ENCODE results near the gene GGA3.
A peak's percentile ranks its signal among the peaks of the same experiment; 100 is the strongest.

Gene GGA3

DNA sequence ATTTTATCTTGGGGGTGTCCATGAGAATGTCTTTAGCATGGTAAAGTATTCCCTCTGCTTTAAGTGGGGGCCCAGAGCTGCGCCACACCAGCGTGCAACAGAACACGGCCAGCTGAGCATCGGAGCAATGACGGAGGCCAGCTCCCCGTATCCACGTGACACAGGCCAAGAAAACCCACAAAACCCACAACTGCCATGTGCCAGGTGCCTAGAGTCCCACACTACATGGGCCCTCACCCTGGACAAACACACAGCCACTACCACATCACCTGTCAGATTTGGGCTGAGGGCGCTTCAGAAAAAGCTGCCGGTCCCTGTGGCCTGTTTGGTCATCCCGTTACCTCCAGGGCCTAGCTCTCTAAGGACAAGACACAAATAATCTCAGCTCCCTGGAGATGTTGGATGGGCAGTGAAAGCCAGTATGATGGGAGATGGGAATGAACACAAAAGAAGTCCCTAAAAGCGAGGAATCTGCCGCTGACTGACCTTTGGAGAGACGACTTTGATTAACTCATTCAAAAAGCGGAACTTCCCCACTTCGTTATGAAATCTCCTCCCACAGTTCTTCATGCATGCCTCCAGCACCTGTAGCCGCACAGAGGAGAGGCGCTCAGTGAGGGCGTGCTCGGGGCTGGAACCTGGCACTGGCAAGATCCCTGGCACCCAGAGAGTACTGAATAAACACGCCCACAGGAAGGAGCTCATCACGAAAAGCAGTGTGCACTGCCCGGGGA lies 17.1 kb downstream of the GGA3 start:
- no peak for DNase-seq

DNA sequence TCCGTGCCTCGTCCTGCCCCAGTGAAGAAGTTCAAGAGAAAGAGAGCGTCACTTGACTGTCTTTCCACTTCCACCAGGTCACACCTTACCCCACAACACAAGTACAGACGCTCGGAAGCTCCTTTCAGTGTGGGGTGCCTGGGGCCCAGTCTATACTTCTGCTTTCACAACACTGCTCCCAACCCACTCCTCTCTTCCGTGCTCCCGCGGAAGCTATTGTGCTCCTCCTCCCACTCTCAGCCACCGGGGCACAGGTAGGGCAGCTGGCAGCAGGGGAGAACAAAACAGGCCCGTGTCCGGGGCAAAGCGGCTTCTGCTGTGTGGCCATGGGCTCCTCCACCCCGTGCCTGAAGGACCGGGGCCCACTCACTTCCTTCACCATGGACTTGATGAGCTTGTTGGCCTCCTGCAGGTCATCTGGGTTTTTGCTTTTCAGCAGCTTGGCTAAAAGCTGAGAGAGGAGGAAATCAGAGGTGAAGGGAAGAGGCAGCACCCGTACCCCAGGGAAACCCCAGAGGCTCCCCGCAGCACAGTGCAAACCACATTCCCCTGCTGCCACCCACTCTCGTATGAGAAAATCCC lies 18.9 kb downstream of the GGA3 start:
- no peak for DNase-seq

DNA sequence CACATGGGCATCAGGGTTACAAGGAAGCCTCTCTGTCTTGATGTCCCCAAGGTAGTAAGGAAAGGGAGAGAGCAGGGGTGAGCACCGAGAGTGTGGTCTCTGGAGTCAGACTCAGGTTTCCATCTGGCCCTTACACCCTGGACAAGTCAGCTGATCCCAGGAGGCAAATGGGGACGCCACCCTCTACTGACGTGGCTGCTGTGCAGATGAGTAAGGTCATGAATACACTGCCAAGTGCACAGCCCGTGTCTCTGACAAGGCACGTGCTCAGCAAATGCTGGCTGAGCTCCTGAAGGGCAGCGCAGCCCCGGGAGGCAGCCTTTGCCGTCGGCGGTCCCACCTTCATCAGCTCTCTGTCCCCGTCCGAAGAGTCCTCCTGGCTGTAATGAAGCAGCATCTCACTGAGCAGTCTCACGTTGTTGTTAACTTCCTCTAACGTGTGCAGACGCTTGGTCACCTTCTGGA lies 19.4 kb downstream of the GGA3 start:
- no peak for DNase-seq

DNA sequence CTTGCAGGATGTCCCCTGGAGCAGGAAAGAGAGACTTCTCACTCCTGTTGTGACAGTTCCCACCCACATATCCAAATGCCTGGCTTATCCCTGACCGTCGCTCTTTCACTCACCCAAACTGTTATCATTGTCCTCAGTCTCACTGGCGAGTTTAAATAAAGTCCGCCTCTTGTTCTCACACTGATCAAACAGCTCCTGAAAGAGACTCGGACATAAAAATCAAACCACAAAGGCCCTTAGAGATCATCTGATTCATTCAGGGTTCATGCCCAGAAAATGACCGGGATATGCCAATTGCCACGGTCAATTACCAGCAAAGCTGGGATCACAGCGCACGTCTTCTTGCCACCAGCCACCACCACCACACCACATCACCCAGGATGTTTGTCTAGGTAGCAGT lies 19.9 kb downstream of the GGA3 start:
- DNase-seq = no peak

DNA sequence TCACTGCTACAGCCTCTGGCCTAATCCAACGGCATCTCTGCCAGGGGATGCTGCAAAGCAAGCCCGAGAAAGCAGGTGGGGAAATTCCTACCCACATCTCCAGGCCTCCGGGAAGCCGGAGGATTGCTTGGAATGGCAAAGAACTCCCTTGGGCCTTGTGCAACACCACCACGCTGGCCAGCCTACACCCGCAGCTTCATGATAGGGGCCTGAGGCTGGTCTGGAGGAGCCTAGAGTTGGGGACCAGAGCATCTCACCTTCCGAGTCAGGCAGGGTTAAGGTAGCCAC lies 20.3 kb downstream of the GGA3 start:
- no peak for DNase-seq

DNA sequence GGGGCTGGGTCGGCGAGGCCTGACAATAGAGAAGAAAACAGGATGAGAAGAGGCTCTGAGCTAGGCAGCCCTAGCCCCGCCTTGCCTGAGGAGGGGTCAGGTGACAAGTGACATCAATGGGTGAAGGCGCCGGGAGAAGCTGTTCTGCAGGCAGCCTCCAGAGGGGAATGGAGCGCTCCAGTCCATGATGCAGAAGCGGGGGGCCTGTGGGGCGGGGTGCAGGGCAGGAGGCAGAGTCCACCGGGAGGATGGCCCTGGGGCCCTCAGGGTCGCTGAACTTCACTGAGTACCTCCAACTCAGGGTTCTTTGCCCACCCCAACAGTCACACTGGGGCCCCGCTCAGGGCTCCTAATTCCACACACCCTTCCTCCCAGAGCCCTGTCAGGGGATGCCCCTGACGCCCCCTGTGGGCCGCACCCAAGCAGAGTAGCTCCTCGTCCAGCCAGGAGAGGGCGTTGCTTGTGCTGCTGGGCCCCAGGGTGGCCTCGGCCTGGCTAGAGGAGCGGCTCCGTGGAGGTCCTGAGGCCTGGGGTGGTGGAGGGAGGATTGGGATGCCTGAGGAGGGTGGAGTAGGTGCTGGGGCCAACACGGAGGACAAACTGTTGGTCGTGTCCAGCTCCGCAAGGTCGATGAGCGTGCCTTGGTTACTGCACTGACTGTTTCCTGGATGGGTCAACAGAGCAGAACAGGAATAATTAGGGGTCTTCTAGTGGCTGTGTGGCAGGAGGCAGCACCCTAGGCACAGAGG lies 20.8 kb downstream of the GGA3 start:
- DNase-seq = no peak

DNA sequence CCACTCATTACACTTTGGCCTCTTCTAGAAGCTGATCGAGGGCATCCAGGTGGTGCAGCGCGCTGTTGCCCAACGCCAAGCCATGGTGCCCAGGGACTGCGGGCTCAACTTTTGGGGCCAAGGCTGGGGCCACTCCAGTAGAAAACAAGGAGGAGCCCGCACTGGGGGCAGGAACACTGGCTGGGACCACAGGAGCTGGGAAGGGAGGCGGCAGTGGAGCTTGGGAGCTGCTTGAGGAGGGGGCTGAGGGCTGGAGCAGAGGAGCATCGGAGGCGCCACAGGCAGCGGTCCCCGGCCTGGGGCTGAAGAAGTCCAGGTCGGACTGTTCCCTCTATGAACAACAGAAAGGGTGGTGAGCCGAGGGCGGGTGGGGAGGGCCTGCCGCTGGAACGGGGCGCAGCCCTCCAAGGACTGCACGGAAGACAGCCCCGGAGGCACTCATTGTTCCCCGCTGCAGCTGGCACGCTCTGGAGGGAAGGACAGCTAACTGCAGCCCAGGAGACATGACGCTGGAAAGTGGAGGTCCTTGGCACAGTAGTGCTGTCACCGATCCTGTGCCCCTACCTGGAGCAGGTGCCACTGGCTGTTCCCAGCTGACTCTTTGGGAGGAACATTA lies 21.5 kb downstream of the GGA3 start:
- no peak for DNase-seq

DNA sequence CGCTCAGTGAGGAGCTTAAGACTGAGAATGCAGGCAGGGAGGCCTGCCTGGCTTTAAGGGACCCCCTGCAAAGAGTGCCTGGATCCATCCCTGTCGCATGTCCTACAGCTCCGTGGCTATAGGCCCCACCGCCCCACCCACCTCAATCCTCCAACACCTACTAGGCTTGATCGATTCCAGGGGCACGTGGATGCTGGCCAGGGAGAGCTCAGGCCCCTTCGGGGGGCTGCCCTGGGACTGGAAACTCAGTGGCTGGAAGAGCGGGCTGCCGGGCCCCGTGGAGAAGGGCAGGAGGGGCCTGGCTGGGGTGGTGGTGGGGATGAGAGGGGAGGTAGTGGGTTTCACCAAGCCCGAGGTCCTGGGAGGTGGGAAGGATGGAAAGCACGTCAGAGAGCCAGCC lies 22.2 kb downstream of the GGA3 start:
- no peak for DNase-seq

DNA sequence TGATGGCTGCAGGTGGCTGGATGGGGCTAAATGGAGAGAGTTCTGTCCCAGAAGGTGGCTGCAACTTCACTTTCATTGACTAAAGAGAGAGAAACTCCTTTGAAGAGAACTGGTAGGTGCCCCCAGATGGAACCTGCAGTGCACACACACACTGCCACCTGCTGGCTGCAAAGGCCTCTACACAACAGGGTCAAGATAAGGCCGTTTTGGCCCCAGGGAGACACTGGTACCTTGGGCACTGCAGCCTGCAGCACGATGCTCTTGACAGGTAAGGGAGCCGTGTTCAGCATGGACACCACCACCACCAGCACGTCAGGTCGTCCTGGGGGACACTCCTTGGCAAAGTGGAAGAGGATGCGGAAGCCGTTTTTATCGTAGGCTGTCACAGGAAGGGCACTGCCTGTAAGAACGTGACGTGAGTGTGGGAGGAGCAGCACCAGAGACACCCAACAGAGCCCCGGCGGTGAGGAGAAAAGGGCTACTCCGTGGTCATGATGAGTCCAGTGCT lies 22.7 kb downstream of the GGA3 start:
- peak; percentile 41 for DNase-seq

DNA sequence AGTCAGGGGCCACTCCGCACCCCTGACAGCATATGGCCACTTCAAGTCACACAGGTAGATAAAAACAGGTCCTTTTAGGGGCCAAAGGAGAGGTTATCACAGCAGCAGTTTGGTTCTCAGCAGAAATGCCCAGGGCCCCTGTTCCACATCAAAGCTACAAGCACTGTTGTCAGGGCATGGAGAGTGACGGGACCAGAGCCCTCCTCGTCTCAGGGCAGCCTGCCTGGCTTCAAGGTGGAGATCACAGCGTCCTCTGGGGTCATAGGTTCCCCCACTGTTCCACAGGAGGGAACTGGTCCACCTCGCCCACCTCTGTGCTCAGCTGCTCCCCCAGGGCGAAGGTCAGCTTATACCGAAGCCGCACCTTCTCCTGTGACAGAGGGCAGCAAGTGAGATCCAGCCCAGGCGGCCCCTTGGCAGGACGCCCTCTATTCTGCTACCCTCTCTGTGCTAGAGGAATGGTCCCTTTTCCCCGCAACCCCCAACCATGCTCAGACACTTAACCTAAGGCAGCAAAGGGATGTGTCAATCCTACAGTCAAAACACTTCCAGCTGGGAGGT lies 23.3 kb downstream of the GGA3 start:
- no peak for DNase-seq

DNA sequence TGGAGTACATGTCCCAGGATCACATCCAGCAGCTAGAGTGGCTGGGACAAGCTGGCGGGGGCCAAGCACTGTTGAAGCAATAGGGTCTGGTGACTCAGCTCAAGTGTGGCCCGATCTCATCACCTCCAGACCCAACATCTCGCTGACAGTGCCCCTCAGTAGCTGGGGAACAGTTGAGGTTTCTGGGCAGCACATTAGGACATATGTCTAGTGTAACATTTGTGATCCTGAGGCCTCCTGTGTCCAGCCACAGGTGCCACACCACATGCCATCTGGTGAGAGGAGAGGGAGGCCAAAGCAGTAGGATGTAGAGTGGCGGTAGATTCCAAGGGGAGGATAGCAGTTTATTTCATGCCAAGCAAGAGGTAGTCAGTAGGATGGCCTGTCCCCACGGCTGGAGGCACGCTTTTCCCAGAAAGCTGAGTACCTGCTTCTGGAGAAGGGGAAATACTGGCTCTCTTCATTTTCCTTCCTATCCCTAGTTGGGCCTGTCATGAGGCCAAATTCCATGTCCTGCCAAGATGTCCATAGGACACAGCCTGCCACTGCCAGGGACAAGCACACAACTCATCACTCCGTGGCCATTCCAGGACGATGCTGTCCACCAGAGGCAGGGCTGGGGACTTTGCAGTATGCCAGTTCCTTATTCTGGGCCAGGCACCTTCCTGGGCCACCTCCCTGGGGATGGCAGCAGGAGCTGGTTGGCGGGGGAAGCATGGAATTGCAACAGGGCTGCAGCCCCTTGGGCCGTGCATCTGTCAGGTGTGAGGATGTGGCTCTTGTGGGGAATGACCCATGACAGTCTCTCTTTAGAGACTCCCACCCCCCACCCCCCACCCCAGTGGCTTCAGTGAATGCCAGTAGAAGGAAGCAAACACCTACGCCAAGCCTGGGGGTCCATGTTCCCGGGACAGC lies 24.0 kb downstream of the GGA3 start:
- no peak for DNase-seq

DNA sequence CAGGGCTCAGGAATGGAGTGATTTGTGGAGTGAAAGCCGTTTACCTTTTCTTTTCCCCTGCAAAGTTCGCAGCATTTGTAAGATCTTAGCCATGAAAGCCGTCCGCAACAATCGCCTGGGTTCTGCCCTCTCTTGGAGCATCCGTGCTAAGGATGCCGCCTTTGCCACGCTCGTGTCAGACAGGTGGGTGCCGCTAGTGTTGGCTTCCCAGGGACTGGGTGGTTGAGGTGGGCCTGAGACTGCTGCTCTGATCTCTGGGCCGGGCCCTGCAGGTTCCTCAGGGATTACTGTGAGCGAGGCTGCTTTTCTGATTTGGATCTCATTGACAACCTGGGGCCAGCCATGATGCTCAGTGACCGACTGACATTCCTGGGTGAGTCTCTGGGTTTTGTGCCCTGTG lies 28.6 kb downstream of the GGA3 start:
- no peak for DNase-seq

DNA sequence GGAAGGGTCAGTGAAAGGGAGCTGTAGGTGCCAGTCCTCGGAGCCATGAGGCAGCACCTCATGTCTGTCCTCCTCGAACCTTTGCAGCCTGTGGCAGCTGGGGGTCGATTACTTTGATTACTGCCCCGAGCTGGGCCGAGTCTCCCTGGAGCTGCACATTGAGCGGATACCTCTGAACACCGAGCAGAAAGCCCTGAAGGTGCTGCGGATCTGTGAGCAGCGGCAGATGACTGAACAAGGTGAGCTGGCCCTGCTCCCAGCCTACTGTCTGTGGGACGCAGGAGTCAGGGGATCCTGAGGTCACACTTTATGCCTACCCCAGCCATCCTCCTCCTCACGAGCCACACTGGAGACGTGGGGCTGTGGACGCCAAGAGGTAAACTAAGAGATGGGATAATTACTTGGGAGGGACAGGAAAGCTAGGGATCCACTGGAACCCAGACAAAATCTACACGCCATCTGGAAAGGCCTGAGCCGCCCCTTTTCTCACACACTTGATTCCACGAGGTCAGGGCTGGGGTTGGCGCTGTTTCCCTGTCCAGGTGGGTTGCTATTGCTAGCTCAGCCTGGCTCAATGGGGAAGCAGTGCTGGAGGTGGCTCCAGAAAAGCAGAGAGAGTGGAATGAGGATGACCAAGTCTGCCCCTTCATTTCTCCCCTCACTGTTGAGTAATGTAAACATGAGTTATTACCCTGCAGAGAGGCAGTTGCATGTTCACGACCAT lies 29.5 kb downstream of the GGA3 start:
- no peak for DNase-seq

DNA sequence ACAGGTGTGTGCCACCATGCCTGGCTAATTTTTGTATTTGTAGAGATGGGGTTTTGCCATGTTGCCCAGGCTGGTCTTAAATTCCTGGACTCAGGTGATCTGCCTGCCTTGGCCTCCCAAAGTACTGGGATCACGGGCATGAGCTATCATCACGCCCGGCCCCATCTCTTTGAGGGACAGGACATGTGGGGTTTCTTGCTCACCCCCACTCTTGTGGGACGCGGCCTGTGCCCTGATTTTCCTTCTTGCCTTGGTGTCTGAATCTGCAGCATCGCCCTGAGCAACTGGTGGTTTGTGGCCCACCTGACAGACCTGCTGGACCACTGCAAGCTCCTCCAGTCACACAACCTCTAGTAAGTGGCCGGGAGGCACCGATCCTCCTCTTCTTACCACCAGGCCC lies 30.3 kb downstream of the GGA3 start:
- DNase-seq = no peak

DNA sequence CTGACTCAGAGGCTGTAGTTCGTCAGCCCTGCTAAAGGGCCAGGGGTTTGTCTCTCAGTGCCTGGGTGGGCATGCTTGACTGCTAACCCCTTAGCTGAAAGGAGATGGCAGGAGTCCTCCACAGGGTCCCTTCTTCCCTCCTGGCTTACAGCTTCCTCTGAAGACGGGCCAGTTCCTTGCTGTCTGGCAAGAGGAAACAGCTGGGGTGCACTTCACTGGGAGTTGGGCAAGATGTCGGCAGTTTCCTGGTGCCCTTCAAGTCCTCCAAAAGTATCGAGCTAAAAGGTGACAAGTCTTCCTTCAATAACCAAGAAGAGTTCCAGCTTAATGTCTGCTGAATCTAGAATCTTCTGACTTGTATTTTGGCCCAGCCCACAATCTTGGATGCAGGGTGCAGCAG lies 32.6 kb downstream of the GGA3 start:
- DNase-seq = no peak

DNA sequence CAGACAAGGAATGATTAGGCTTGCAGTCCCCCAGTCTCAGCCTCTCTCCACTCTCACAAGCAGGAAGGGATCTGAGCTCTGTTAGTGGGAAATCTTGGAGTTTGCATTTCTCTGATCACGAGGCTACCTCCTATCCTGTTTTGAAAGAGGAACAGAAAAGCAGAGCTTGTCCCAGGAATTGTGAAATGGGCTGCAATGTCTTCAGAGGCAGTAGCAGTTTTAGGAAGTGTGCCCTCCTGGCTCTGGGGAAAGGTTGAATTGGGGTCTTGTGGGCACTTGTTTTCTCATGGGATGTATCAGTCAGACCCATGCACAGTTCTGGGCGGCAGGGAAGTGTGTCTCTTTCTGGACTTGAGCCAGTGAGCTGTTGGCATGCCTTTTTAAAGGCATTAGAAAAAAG lies 33.1 kb downstream of the GGA3 start:
- DNase-seq = no peak

DNA sequence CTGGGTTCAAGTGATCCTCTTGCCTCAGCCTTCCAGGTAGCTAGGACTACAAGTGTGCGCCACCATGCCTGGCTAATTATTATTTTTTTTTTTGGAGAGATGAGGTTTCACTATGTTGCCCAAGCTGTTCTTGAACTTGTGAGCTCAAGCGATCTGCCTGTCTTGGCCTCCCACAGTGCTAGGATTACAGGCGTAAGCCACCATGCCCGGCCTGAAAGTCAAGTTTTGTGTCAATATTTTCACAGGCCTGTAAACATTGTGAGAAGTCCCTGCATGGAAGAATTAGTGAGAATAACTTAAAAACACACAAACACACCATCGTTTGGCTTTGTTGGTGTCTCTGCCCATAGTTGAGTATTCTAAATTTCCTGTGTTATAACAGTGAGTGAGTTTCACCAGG lies 33.7 kb downstream of the GGA3 start:
- DNase-seq = no peak

DNA sequence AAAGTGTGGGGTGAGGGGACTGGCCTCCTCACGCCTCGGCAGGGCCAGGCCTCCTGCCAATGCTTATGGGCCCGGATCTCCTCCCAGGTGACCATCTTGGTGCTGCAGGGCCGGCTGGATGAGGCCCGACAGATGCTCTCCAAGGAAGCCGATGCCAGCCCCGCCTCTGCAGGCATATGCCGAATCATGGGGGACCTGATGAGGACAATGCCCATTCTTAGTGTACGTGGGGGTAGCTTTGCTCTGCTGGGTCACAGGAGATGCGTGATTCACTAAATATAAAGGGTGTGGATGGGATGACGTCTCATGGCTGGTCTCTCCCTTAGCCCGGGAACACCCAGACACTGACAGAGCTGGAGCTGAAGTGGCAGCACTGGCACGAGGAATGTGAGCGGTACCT lies 36.4 kb downstream of the GGA3 start:
- DNase-seq = no peak

DNA sequence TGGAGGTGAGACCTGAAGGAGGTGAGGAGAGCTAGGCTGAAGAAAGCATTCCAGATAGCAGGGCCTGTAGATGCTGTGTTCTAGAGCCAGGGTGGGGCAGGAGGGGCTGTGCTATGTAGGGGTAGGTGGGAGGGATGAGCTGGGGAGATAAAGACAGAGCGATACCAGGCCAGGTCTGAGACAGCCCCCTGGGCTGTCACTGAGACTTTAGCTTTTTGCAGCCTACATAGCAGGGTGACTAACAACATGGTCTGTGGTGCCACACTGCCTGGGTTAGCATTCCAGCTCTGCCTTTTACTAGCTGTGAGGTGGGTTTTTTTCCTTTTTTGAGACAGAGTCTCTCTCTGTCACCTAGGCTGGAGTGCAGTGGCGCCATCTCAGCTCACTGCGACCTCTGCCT lies 41.6 kb downstream of the GGA3 start:
- no peak for DNase-seq

DNA sequence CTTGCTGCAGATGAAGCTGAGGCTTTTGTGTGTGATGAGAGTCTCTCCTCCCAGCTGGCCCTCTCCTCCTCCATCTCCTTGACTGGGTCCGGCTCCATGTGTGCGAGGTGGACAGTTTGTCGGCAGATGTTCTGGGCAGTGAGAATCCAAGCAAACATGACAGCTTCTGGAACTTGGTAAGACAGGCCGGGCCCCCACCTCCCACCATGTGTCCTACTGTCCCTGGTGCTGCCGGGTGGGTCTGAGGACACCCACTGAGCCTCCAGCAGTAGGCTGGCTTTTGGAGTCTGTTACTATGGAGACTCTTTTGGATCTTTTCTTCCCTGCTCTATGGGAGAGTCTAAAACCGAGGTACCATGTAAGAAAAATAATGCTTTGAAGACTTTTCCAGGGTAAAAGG lies 43.3 kb downstream of the GGA3 start:
- DNase-seq = no peak

DNA sequence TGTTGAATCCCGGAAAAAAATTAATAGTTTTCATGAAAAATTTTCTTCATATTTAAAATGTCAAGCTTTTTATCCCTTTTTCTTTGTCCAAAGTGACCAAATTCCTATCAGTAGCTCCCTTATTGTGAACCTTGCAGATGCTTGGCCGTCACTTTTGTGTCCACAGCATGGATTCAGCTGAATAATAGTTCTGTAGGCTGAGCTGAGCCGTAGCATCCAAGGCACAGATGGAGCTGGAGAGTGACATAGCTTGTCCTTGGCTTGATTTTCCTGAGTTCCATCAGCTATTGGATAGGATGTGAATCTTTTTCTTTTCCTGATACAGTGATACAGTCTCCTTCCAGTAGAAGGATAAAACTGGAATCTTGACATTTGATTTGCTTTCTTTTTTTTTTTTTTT lies 52.3 kb downstream of the GGA3 start:
- DNase-seq = no peak

DNA sequence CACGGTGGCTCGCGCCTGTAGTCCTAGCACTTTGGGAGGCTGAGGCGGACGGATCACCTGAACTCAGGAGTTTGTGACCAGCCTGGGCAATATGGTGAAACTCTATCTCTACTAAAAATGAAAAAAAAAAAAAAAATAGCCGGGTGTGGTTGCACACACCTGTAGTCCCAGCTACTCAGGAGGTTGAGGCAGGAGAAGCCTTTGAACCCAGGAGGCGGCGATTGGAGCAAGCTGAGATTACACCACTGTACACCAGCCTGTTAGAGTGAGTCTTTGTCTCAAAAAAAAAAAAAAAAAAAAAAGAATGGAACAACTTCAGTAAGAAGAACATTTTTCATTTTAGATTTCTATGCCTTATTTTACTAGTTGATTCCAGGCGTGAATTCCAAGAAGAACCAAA lies 53.2 kb downstream of the GGA3 start:
- DNase-seq = no peak
